Suppressor macrophage (primary cell): ENCODE results near the gene MTHFD2.
"Not testable (repeated sequence)": the region's sequence is repeated elsewhere in the genome, so short reads cannot be mapped to it uniquely, and the experiment has no call there.

ENCODE experiments used
- DNase-seq, 4 experiments: peaks; one replicate each; pipeline ENCODE4 v3.0.0-alpha.2; 2020 to 2022

MTHFD2 gene

DNA sequence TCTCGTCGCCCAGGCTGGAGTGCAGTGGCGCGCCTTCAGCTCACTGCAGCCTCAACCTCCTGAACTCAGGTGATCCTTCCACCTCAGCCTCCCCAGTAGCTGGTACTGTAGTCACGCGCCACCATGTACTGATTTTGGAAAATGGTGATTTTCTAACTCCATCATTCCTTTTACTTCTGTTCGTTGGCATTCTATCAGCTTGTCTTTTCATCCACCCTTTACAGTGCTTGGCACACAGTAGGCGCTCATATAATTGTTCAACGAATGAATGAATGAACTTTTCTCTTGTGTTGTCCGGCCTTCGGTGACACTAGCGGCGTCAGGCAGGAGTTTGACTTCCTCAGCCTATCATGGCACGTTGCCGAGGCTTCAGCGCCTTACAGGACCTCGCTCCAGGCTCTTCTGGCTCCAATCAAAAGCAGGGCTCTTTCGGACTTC is 373 bp upstream of the MTHFD2 start:
- DNase-seq = no peak

- peak in 1 of 4 experiments; percentile 32 for DNase-seq
These were observed 873 bp downstream of the MTHFD2 start for GRCh38 chr2:74199275-74199701.

GRCh38 chr2:74199871-74200305 is 1.5 kb downstream of the MTHFD2 start:
- peak; percentile 42 to 74 (median 70) for DNase-seq

DNA sequence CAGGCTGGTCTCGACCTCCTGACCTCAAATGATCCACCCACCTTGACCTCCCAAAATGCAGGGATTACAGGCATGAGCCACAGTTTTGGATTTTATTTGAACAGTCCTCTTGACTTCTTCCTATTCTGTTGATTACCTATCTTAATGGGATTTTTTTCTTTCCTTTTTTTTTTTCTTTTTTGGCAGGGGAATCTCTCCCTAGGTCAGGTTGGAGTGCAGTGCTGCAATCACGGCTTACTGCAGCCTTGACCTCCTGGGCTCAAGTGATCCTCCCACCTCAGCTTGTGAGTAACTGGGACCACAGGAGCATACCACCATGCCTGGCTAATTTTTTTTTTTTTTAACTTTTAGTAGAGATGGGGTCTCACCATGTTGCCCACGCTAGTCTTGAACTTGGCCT is 2.8 kb downstream of the MTHFD2 start:
- DNase-seq = no peak

GRCh38 chr2:74201596-74201995 is 3.2 kb downstream of the MTHFD2 start:
- DNase-seq = peak; percentile 26 to 65 (median 40)

DNA sequence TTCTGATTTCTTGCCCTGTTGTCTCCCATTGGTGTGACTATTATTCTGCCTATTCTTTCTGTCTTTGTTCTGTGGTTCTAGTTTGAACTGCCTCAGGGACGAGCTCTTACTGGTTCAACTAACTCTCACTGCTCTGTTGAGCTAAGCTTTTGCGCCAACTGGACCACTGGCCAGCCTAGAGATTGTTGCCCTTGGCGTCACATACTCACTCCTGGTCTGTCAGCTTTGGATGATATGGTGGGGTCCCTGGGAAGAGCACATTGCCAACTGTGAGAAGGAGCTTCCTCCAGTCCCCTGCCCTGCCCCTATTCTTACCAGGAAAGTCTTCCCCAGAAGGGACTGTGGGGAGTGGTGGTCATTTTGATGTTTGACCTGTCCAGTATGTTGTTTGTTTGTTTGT is 6.0 kb downstream of the MTHFD2 start:
- DNase-seq = no peak

DNA sequence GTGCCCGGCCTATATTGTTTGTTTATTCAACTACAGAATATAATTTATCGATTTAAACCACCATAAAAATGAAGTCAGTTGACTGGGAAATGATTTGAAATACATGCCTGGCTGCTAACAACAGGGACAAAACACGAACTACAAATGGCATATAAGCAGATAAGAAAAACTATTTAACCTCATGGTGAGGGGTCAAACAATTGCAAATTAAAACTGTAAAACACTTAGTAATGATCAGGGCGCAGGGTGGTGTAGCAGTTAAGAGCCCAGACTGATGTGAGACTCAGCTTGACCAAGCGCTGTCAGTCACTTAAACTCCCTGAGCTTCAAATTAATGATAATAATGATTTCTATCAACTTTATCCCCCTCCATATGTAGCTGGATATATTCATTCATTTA is 6.7 kb downstream of the MTHFD2 start:
- DNase-seq = no peak

GRCh38 chr2:74205596-74205995 is 7.2 kb downstream of the MTHFD2 start:
- no peak for DNase-seq

DNA sequence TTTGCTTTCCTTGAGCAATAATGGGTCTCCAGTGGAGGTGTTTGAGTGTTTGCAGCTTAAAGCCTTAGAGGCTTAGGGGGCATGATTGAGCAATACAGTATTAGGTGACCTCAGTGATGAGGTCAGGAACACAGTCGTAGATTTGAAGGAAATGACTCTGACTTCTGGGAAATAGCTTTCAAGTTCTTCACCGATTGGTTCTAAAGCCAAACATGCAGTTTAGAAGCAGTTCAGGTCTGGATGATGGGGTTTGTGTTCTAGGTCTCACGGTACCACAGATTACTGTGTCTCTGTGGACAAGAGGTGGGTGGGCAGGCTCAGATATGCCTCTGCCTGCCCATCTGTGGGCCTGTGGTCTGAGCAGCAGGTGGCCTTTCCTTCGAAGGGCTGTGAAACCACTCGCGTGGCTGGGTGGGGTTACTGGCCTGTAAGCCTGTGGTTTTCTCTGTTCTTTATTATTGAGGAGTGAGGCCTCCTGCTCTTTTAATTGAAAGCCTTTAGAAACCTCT is 7.8 kb downstream of the MTHFD2 start:
- DNase-seq = peak; percentile 18 to 59 (median 44)

GRCh38 chr2:74212702-74213410 is 14.4 kb downstream of the MTHFD2 start:
- no peak for DNase-seq

DNA sequence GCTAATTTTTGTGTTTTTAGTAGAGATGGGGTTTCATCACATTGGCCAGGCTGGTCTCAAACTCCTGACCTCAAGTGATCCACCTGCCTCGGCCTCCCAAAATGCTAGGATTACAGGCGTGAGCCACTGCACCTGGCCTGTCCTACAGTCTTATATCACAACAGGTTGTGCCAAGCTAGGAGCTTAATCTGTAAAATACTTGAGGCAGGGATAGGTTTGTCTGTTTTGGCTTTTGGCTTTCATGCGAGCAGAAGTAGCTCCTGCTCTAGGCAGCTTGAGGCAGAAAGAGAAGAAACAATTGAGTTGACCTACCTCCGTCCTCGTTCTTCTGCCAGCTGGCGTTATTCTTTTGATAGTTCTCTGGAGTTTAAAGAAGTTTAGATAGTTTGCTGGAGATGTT is 17.4 kb downstream of the MTHFD2 start:
- DNase-seq = not testable (repeated sequence)

GRCh38 chr2:74216642-74217041 is 18.2 kb downstream of the MTHFD2 start:
- DNase-seq = no peak

DNA sequence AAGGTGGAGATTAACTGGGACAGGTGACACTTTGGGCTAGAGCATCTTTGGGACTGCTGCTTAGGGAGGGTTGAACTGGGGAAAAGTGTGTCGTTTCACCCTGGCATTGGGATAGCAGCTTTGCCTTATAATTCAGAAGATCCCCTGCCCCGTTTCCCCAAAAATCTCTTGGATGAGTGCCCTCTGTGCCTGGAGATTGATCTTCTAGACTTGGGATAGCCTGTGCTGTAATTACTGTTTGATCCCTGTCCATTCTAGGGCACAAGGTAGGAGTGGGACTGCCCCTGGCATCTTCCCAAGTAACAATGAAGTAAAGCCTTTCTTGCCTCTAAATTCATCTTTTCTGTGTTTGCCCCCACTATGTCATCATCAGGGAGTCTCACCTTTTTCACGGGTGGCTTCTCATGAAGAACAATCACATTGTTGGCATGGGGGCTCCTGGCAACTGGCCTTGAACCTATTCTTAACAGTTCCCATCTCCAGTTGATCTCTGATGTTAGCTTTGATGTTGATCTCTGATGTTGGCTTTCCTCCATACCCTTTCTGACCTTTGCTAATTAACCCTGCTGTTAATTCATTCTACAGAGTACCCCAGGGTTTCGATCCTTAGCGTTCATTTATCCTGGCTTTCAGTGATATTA is 21.6 kb downstream of the MTHFD2 start:
- DNase-seq = no peak

- no peak for DNase-seq
These were observed 22.7 kb downstream of the MTHFD2 start for GRCh38 chr2:74221091-74221490.

DNA sequence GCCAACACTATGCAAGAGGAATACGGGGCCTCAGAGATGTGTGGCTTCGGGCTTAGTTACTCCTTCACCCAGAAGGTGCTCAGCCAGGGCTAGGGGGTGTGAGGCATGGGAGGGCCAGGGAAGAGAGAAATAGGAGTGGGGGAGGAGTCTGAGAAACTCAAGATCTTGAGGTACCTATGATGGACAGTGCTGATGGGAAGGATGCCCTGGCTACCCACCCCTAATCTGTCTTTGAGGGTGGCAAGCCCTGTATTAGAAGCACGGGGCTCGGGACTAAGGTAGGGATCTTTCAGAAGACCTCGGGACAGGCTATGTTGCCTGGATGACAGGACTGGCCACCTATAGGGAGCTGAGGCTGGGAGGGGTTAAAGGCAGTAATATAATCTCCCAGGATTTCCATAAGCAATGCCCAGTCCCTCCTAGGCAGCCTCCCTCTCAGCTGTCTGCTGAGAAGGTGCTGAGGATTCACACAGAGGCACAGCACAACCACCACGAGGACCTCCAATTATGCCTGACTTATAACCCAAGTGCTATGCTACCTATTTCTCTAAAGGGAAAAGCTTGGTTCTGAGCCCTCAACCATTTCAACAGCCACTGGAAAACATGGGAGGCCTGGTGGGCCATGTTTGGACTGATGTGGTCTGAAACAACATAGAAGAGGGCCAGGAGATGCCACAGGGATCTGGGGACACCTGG is 23.3 kb downstream of the MTHFD2 start:
- no peak for DNase-seq

DNA sequence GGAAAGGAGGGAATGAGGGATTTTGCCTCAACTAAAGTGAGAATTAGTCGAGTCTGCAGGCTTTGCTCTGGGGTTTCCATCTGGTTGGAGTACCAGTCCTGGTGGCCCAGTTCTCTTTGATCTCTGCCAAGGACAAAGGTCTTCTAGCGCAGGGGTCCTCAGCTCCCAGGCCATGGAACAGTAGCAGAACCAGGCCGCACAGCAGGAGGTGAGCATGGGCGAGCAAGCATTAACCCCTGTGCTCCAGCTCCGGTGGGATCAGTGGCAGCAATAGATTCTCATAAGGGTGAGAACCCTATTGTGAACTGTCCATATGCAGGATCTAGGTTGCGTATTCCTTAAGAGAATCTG is 23.9 kb downstream of the MTHFD2 start:
- no peak for DNase-seq

GRCh38 chr2:74223941-74224770 is 25.7 kb downstream of the MTHFD2 start:
- peak in 2 of 4 experiments; percentile 27 to 48 for DNase-seq

DNA sequence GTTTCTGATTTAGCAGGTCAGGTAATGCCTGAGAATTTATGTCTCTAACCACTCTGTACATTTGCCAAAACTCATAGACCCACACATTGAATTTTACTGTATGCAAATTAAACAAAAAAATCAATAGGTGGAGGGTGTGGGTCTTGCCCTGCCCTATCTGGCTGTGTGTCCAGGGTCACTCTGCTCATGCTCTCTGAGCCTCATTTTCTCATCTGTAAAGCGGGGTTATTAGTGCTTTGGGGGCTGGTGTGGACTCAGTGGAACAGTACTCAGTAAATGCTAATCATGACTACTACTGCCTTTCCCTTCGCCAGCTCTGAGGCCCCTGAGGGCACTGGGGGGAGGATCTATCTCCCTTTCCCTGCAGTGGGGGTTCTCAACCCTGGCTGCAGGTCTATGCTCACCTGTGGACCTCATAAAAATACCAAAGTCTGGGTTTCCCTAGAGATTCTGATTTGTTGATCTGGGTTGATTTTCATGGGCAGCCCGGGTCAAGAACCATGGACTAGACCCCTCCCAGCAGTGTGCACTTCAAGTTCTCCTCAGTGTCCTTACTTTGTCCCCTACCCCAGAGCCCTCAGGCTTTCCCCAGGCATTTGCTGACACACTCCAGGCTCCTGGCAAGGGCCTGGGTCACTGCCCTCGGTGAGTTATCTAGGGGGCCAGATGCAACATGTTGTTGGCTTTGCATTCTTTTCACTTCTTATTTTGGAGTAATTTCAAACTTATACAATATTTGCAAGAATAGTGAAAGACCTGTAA is 27.5 kb downstream of the MTHFD2 start:
- no peak for DNase-seq

DNA sequence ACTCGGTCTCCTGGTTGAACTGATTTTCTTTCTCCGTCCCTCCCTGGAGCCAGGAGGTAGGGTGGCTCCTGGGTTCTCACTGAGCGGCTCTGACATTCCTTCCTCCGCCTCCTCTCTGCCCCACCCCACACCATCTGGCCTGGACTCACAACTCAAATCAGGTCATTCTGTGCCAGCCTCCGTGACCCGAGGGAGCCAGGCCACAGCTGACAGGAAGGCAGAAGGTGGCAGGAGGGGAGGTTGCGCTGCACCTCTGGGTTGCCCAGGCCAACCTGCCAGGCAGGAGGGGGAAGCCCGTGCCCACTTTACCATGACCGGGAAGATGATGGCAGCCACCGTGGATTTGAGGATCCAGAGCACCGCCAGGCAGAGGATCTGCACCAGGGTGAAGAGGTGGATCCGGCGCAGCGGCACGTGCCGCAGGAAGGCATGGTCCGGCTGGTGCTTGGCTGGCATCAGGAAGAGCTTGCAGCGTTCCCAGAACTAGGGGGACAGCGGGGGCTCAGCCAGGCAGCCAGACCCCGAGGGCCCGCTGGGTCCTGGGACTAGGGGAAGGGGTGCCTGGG is 28.3 kb downstream of the MTHFD2 start:
- no peak for DNase-seq

DNA sequence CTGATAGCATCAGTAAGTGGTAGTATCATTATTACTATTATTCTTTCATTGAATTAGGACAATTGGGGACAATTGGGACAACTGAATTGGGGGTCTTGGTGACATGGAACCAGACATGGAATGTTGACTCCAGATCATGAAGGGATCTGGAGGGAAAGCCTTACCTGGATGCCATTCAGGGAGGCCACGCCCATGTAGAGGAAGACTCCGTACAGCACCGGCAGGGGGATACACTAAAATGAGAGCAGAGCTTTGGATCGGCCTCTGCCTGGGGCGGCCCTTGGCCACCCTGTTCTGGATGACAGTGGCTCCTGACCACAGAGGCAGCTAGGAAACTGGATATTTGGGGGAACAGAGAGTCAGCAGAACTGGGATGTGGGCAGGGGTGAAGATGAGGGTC is 29.2 kb downstream of the MTHFD2 start:
- no peak for DNase-seq

DNA sequence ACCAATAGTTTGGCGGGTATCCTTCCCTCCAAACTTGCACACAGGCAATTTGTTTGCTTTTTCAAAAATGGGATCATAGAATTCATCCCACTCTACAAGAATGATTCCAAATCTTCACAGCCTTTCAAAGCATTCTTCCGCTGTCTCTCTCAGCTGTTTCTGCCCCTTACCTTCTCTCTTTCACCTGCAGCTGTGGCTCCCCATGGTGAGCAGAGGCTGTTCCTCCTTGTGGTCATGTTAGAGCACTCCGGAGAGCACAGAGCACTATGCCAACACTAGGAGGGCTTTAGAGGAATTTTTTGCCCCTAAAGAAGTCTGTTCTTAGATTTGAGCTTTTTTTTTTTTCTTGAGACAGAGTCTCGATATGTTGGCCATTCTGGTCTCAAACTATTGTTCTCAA is 30.4 kb downstream of the MTHFD2 start:
- DNase-seq = no peak
